ENCODE data around the gene MESP2. TPM values are rescaled to one million over a fixed set of nuclear protein-coding genes. Genes with fewer than 3 reads are reported as not detected.

MESP2 gene
- total and polyA plus RNA-seq, 2 of the 8 experiments (the other 6 are each of a cell fraction or from before 2014, with no cell fraction given) = 0.35 to 0.80 TPM

DNA sequence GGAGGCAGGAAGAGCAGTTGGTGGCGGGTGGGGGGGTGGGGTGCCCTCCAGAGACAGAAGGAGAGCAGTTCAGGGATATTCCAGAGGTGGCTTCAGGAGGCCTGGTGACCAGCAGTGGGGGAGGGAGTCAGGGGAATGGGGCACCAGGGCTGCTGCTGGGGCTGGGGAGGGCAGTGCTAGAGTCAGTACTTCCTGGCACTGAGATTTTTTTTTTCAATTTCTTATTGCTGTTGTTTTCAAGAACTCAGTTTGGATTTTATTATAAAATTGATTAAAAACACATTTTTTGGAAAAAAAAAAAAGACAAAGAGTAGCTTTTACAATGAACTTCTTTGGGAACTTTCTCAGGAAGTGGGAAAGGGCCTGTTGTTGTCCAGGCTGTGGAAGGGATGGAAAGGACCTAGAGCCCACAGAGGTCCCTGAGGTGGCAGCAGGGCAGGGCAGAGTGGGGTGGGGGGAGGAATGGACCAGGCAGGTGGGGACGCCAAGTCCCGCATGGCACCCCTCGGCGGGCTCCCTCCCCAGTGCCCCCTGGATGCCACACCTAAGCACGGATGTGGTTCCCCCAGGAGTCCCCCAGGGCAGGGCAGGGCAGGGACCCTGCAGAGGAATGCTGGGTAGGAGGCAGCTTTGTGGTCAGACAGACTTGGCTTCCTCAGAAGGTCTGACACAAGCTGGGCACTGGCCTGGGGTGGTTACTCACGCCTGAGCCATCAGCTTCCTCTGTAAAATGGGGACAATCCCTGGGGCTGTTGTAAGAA is 47.0 kb downstream of the MESP2 start (continued):
- TF ChIP-seq SAP30 (IDR thresholded peaks at IDR 0.05; ENCODE audit: insufficient read depth, insufficient replicate concordance, low read length) = no peak
- no peak for TF ChIP-seq POU5F1 (IDR thresholded peaks at IDR 0.05; ENCODE audit: low read depth, low read length)
- no peak for TF ChIP-seq CBX8 (IDR thresholded peaks at IDR 0.05; ENCODE audit: borderline replicate concordance, low read depth, low read length)
- TF ChIP-seq, protein P1, sequence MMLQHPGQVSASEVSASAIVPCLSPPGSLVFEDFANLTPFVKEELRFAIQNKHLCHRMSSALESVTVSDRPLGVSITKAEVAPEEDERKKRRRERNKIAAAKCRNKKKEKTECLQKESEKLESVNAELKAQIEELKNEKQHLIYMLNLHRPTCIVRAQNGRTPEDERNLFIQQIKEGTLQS (IDR thresholded peaks at IDR 0.05; ENCODE audit: insufficient read depth, low read depth, low read length) = no peak
- TF ChIP-seq KDM4A (IDR thresholded peaks at IDR 0.05; ENCODE audit: low read depth, low read length, severe bottlenecking) = no peak
- TF ChIP-seq EGR1 (IDR thresholded peaks at IDR 0.05; ENCODE audit: borderline replicate concordance, low read depth, low read length) = no peak
